ENCODE results near the gene ENPP4. TPM values are rescaled to one million over a fixed set of nuclear protein-coding genes. Genes with fewer than 3 reads are reported as not detected.
A peak's percentile ranks its signal among the peaks of the same experiment; 100 is the strongest.
"Not testable (repeated sequence)": the region's sequence is repeated elsewhere in the genome, so short reads cannot be mapped to it uniquely, and the experiment has no call there.

ENPP4 gene
- 1 to 10 TPM; 4.9 to 5.4 TPM for total RNA-seq

- ATAC-seq, result peak; percentile 100
- POLR2A ChIA-PET, result interaction anchor here (1.3 to 1.6 kb wide), 3 partner anchors 9 to 50 kb away, joined by 3 to 5 read pairs (median 4); no protein-coding TSS in a partner anchor
- CTCF ChIA-PET, result interaction anchor here (0.8 to 2.9 kb wide), 7 partner anchors 9 to 1654 kb away, joined by 3 to 11 read pairs (median 4); no protein-coding TSS in a partner anchor
- Mint-ChIP-seq H3K4me1 (ENCODE audit: low read depth) (peaks cover 34% of the 10 kb centered on the region), H3K36me3 (ENCODE audit: low read depth) (peaks cover 4% of the 10 kb centered on the region), H3K4me3 (peak within 1 kb of the TSS; percentile 90), H3K9me3 (ENCODE audit: insufficient read depth) (no peaks in the 10 kb centered on the region), H3K27me3 (ENCODE audit: low read depth) (no peaks in the 10 kb centered on the region), H3K27ac (peak within 1 kb of the TSS; percentile 79)
- DNase-seq, result peak; percentile 91
Measured at GRCh38 chr6:46129629-46130511, at the start of gene ENPP4. ENPP4 (plus strand) TSS chr6:46129989; CDS start chr6:46139584, 9,595 bp downstream.

GRCh38 chr6:46080111-46080510 is 49.7 kb upstream of the ENPP4 start:
- CTCF ChIA-PET, result interaction anchor here (1.8 kb wide), 1 partner anchor 10 kb away, joined by 12 read pairs; no protein-coding TSS in a partner anchor
- H3K9me3 Mint-ChIP-seq (ENCODE audit: insufficient read depth), result no peaks in the 10 kb centered on the region
- H3K36me3 Mint-ChIP-seq (ENCODE audit: low read depth), result no peaks in the 10 kb centered on the region

GRCh38 chr6:46085688-46086087 is 44.1 kb upstream of the ENPP4 start:
- CTCF ChIA-PET; H3K4me3 Mint-ChIP-seq; H3K27ac Mint-ChIP-seq; H3K4me1 Mint-ChIP-seq (ENCODE audit: low read depth); DNase-seq; POLR2A ChIA-PET; H3K9me3 Mint-ChIP-seq (ENCODE audit: insufficient read depth); H3K36me3 Mint-ChIP-seq (ENCODE audit: low read depth); ATAC-seq: not testable (repeated sequence)
- peaks cover 17% of the 10 kb centered on the region for H3K27me3 Mint-ChIP-seq (ENCODE audit: low read depth)

More at GRCh38 chr6:46080111-46080510, 49.7 kb upstream of the ENPP4 start:
- H3K27ac Mint-ChIP-seq, result no peak overlapping the region
- no peaks in the 10 kb centered on the region for H3K4me1 Mint-ChIP-seq (ENCODE audit: low read depth)
- POLR2A ChIA-PET, result no interaction called here
- H3K4me3 Mint-ChIP-seq, result no peak overlapping the region
- no peaks in the 10 kb centered on the region for H3K27me3 Mint-ChIP-seq (ENCODE audit: low read depth)
- ATAC-seq, result no peak
- DNase-seq, result no peak

- Mint-ChIP-seq H3K36me3 (ENCODE audit: low read depth) (no peaks in the 10 kb centered on the region), H3K27ac (no peak overlapping the region), H3K4me1 (ENCODE audit: low read depth) (no peaks in the 10 kb centered on the region), H3K9me3 (ENCODE audit: insufficient read depth) (peaks cover 9% of the 10 kb centered on the region), H3K4me3 (no peak overlapping the region), H3K27me3 (ENCODE audit: low read depth) (peaks cover 21% of the 10 kb centered on the region)
- ChIA-PET POLR2A (no interaction called here), CTCF (interaction anchor here (0.6 to 2.7 kb wide), 44 partner anchors 8 to 330 kb away, joined by 3 to 42 read pairs (median 4); partner anchors contain the start of genes ENPP4 and ENPP5)
- DNase-seq (peak; percentile 70), ATAC-seq (no peak)
Measured at GRCh38 chr6:46090115-46091079, 39.4 kb upstream of the ENPP4 start.

- H3K4me1 Mint-ChIP-seq (ENCODE audit: low read depth), result no peaks in the 10 kb centered on the region
- ATAC-seq (no peak), DNase-seq (no peak)
- peaks cover 21% of the 10 kb centered on the region for H3K27me3 Mint-ChIP-seq (ENCODE audit: low read depth)
- ChIA-PET CTCF (interaction anchor here (1.2 to 2.7 kb wide), 14 partner anchors 10 to 321 kb away, joined by 3 to 42 read pairs (median 7); partner anchors contain the start of genes ENPP4 and ENPP5), POLR2A (no interaction called here)
- peaks cover 16% of the 10 kb centered on the region for H3K9me3 Mint-ChIP-seq (ENCODE audit: insufficient read depth)
- no peak overlapping the region for H3K4me3 Mint-ChIP-seq
- H3K27ac Mint-ChIP-seq, result no peak overlapping the region
- no peaks in the 10 kb centered on the region for H3K36me3 Mint-ChIP-seq (ENCODE audit: low read depth)
Measured at GRCh38 chr6:46091080-46091478, 38.7 kb upstream of the ENPP4 start.

- Mint-ChIP-seq H3K36me3 (ENCODE audit: low read depth) (no peaks in the 10 kb centered on the region), H3K27me3 (ENCODE audit: low read depth) (peaks cover 4% of the 10 kb centered on the region), H3K4me3 (no peak overlapping the region), H3K9me3 (ENCODE audit: insufficient read depth) (peaks cover 16% of the 10 kb centered on the region), H3K4me1 (ENCODE audit: low read depth) (no peaks in the 10 kb centered on the region), H3K27ac (no peak overlapping the region)
- POLR2A ChIA-PET, result interaction anchor here (0.6 kb wide), 1 partner anchor 13 kb away, joined by 3 read pairs; no protein-coding TSS in a partner anchor
- CTCF ChIA-PET, result no interaction called here
- ATAC-seq, result no peak
- no peak for DNase-seq
Measured at GRCh38 chr6:46095251-46095650, 34.5 kb upstream of the ENPP4 start.

- Mint-ChIP-seq H3K27me3 (ENCODE audit: low read depth) (no peaks in the 10 kb centered on the region), H3K36me3 (ENCODE audit: low read depth) (no peaks in the 10 kb centered on the region), H3K4me3 (no peak overlapping the region), H3K4me1 (ENCODE audit: low read depth) (no peaks in the 10 kb centered on the region), H3K9me3 (ENCODE audit: insufficient read depth) (peaks cover 16% of the 10 kb centered on the region), H3K27ac (no peak overlapping the region)
- no peak for ATAC-seq
- POLR2A ChIA-PET, result no interaction called here
- CTCF ChIA-PET, result no interaction called here
- DNase-seq, result no peak
Measured at GRCh38 chr6:46097366-46097765, 32.4 kb upstream of the ENPP4 start.

GRCh38 chr6:46098678-46099077 is 31.1 kb upstream of the ENPP4 start:
- Mint-ChIP-seq H3K4me1 (ENCODE audit: low read depth) (no peaks in the 10 kb centered on the region), H3K9me3 (ENCODE audit: insufficient read depth) (peaks cover 16% of the 10 kb centered on the region), H3K27ac (no peak overlapping the region), H3K4me3 (no peak overlapping the region), H3K36me3 (ENCODE audit: low read depth) (no peaks in the 10 kb centered on the region), H3K27me3 (ENCODE audit: low read depth) (no peaks in the 10 kb centered on the region)
- ChIA-PET POLR2A (no interaction called here), CTCF (interaction anchor here (0.9 kb wide), 1 partner anchor 9 kb away, joined by 3 read pairs; no protein-coding TSS in a partner anchor)
- ATAC-seq (no peak), DNase-seq (no peak)

- POLR2A ChIA-PET, result no interaction called here
- CTCF ChIA-PET, result interaction anchor here (0.8 kb wide), 1 partner anchor 10 kb away, joined by 4 read pairs; no protein-coding TSS in a partner anchor
- Mint-ChIP-seq H3K9me3 (ENCODE audit: insufficient read depth) (peaks cover 11% of the 10 kb centered on the region), H3K27ac (no peak overlapping the region), H3K4me3 (no peak overlapping the region), H3K4me1 (ENCODE audit: low read depth) (no peaks in the 10 kb centered on the region), H3K27me3 (ENCODE audit: low read depth) (no peaks in the 10 kb centered on the region), H3K36me3 (ENCODE audit: low read depth) (no peaks in the 10 kb centered on the region)
- ATAC-seq, result no peak
- DNase-seq, result no peak
Measured at GRCh38 chr6:46099952-46100351, 29.8 kb upstream of the ENPP4 start.

GRCh38 chr6:46102123-46102522 is 27.7 kb upstream of the ENPP4 start:
- Mint-ChIP-seq H3K36me3 (ENCODE audit: low read depth) (peaks cover 6% of the 10 kb centered on the region), H3K27me3 (ENCODE audit: low read depth) (no peaks in the 10 kb centered on the region), H3K27ac (no peak overlapping the region), H3K4me3 (no peak overlapping the region), H3K9me3 (ENCODE audit: insufficient read depth) (peaks cover 1% of the 10 kb centered on the region), H3K4me1 (ENCODE audit: low read depth) (no peaks in the 10 kb centered on the region)
- ChIA-PET POLR2A (no interaction called here), CTCF (interaction anchor here (1.0 to 2.5 kb wide), 2 partner anchors 11 to 12 kb away, joined by 3 to 11 read pairs; no protein-coding TSS in a partner anchor)
- DNase-seq (no peak), ATAC-seq (no peak)

- DNase-seq (no peak), ATAC-seq (no peak)
- CTCF ChIA-PET, result interaction anchor here (1.0 to 2.5 kb wide), 2 partner anchors 9 to 13 kb away, joined by 3 to 11 read pairs; no protein-coding TSS in a partner anchor
- Mint-ChIP-seq H3K4me1 (ENCODE audit: low read depth) (no peaks in the 10 kb centered on the region), H3K4me3 (no peak overlapping the region), H3K36me3 (ENCODE audit: low read depth) (peaks cover 6% of the 10 kb centered on the region), H3K27ac (no peak overlapping the region), H3K27me3 (ENCODE audit: low read depth) (no peaks in the 10 kb centered on the region), H3K9me3 (ENCODE audit: insufficient read depth) (peaks cover 4% of the 10 kb centered on the region)
- POLR2A ChIA-PET, result no interaction called here
Measured at GRCh38 chr6:46103441-46104115, 26.2 kb upstream of the ENPP4 start.
